Panc1 (cell line): ENCODE data around the gene SLC44A1.

Experiments used
- CTCF ChIP-seq: fragments of 450-650 bp; IDR thresholded peaks from 2 replicates; pipeline ENCODE4 v1.5.1; 2017; ENCODE audit warnings: mild to moderate bottlenecking
- POLR2AphosphoS5 ChIP-seq: IDR thresholded peaks from 2 replicates; pipeline ENCODE4 v1.6.1; 2012; ENCODE audit warnings: mild to moderate bottlenecking, low read depth, low read length, moderate library complexity
- REST ChIP-seq, 2 experiments: IDR thresholded peaks; 2 replicates each; pipeline ENCODE4 v1.6.1; 2011 to 2012; ENCODE audit warnings: low read depth in 2 of 2, control low read depth in 1 of 2, low read length in 1 of 2, mild to moderate bottlenecking in 1 of 2, moderate library complexity in 1 of 2; ENCODE audit not compliant: insufficient read depth in 1 of 2
- SIN3A ChIP-seq: IDR thresholded peaks from 2 replicates; pipeline ENCODE4 v1.6.1; 2012; ENCODE audit warnings: low read depth, mild to moderate bottlenecking, low read length, moderate library complexity, borderline replicate concordance; ENCODE audit not compliant: insufficient read depth
- TCF7L2 ChIP-seq: IDR thresholded peaks from 2 replicates; pipeline ENCODE4 v1.6.1; 2011; ENCODE audit warnings: mild to moderate bottlenecking, low read depth, low read length, inconsistent platforms

GRCh38 chr9:105244734-105245028 is 230 bp downstream of the SLC44A1 start:
- no peak for TF ChIP-seq CTCF
- TF ChIP-seq POLR2AphosphoS5 = no peak
- no peak for TF ChIP-seq SIN3A
- TF ChIP-seq TCF7L2 = no peak
- no peak for TF ChIP-seq REST (IDR thresholded peaks at IDR 0.05; ENCODE audit: insufficient read depth in 1 of 2, low read depth in 2 of 2, low read length in 1 of 2)
